GM10248 (cell line): Measurements from ENCODE around the gene LYPLAL1.

Experiments
- CTCF ChIA-PET: fragments of 300-600 bp; sonication (Branson Sonifier 250); formaldehyde crosslinking; extraction: SDS; loops from one replicate; lab custom pipeline; 2021; ENCODE audit warnings: antibody characterized with exemption; lab: Yijun Ruan, JAX
- POLR2A ChIA-PET: fragments of 350-650 bp; sonication (Branson Sonifier 250); formaldehyde crosslinking; extraction: SDS; loops from one replicate; lab custom pipeline; 2020; ENCODE audit warnings: antibody characterized with exemption; lab: Yijun Ruan, JAX
- DNase-seq: peaks from one replicate; pipeline ENCODE4 v3.0.0; 2012; ENCODE audit errors: extremely low spot score
- TF ChIP-seq, protein P1 (sequence below): IDR thresholded peaks from 2 replicates; pipeline ENCODE4 v1.5.1; 2012; ENCODE audit warnings: mild to moderate bottlenecking, low read depth; ENCODE audit errors: extremely low read depth, missing control alignments, control extremely low read depth

The LYPLAL1 gene

DNA sequence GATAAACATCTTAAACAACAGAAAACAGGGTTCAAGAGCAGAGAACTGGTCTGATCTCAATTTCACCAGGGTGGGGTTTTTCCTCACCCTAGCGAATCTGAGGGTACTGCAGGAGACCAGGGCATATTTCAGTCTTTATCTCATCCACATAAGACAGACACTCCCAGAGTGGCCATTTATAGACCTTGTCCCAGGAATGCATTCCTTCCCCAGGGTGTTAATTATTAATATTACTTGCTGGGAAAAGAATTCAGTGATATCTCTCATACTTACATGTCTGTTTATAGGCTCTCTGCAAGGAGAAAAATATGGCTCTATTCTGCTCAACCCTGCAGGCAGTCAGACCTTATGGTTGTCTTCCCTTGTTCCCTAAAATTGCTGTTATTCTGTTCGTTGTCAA is 84.1 kb downstream of the LYPLAL1 start:
- no peak for DNase-seq
- TF ChIP-seq, protein P1, sequence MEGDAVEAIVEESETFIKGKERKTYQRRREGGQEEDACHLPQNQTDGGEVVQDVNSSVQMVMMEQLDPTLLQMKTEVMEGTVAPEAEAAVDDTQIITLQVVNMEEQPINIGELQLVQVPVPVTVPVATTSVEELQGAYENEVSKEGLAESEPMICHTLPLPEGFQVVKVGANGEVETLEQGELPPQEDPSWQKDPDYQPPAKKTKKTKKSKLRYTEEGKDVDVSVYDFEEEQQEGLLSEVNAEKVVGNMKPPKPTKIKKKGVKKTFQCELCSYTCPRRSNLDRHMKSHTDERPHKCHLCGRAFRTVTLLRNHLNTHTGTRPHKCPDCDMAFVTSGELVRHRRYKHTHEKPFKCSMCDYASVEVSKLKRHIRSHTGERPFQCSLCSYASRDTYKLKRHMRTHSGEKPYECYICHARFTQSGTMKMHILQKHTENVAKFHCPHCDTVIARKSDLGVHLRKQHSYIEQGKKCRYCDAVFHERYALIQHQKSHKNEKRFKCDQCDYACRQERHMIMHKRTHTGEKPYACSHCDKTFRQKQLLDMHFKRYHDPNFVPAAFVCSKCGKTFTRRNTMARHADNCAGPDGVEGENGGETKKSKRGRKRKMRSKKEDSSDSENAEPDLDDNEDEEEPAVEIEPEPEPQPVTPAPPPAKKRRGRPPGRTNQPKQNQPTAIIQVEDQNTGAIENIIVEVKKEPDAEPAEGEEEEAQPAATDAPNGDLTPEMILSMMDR: no peak
- CTCF ChIA-PET: no interaction called here
- POLR2A ChIA-PET: no interaction called here

DNA sequence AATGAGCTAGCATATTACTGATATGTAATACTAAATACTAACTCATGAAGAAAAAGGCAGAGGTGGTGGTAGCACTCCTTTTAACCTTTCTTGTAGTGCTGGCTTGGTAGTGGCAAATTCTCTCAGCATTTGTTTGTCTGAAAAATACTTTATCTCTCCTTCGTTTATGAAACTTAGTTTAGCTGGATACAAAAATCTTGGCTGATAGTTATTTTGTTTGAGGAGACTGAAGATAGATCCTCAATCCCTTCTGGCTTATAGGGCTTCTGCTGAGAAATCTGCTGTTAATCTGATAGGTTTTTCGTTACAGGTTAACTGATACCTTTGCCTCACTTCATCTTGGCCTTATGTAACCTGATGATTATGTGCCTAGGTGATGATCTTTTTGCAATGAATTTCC is 87.8 kb downstream of the LYPLAL1 start:
- POLR2A ChIA-PET: no interaction called here
- no peak for DNase-seq
- TF ChIP-seq, protein P1: no peak
- CTCF ChIA-PET: no interaction called here
